Germinal center (tissue), 1 donor: ENCODE data around the gene BTBD7.

Experiments
- DNase-seq: peaks from one replicate; pipeline ENCODE4 v3.0.0; 2012; ENCODE audit warnings: mixed read lengths, low spot score

Gene BTBD7

DNA sequence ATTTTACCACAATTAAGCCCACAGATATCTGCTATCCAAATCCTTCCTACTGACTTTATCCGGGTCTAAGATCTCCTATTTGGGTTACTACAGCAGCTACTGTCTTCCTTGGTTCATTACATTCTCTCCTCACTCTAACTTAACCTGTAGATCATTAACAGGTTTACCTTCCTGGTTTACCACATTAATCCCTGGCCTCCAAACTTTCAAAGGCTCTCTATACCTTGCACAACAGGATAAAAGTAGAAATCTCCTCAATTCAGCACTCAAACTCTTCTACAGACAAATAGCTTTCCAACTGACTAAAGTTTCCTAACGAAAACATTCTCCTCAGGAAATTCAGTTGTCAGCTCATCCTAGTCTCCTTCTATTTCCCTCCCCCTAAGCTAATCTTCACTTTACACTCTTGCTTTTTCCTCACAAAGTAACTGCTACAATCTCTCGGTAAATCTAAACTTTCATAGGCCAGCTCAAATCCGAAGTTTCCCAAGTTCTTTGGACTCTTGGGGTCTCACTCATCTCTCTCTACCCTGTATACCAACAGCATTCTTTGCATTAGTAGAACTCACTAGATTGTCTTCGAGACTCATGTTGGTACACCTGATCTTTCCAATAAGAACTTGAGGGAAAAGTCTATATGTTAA, 2.7 kb downstream of the BTBD7 start:
- DNase-seq: no peak

DNA sequence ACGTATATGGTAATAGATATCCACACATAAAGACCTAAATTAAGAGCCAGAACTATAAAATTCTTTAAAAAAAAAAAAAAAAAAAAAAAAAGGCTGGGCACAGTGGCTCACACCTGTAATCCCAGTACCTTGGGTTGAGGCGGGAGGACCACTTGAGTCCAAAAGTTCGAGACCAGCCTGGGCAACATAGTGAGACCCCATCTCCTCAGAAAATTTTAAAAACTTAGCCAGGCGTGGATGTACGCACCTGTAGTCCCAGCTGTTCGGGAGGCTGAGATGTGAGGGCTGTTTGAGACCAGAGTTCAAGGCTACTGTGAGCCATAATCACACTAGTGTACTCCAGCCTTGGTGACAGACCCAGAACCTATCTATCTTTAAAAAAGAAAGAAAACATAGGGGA, 4.3 kb downstream of the BTBD7 start:
- no peak for DNase-seq

DNA sequence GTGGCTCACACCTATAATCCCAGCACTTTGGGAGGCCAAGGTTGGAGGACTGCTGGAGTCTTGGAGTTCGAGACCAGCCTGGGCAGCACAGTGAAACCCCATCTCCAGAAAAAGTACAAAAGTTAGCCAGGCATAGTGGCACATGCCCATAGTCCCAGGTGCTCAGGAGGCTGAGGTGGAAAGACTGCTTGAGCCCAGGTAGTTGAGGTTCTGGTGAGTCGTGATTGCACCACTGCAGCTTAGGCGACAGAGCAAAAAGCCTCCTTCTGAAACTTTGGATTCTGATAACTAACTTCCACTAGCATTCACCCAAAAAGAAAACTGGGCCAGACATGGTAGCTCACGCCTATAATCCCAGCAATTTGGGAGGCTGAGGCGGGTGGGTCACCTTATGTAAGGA, 6.6 kb downstream of the BTBD7 start:
- no peak for DNase-seq

DNA sequence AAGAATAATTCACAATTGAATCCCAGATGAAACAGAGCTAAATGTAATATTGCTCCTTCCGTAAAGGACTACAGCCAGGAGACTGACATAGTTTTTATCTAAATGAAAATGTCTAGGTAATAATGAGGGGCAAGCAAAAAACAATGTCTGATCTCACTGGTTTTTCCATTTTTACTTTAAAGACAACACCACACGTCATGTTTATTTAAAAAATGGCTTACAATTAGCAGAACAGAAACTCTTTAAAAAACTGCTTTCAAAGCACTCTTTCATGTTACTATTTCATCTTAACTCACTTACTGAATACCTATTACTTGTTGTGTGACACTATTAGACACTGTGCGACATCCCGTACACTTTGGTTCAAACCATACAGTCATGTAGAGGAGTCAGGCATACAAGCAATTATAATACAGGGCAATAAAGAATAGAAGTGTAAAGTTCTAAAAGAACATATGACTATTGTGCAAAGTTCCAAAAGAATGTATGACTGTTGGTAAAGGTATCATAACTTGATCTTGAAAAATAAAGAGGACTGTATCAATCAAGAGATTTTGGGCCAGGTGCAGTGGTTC, 9.1 kb downstream of the BTBD7 start:
- no peak for DNase-seq

DNA sequence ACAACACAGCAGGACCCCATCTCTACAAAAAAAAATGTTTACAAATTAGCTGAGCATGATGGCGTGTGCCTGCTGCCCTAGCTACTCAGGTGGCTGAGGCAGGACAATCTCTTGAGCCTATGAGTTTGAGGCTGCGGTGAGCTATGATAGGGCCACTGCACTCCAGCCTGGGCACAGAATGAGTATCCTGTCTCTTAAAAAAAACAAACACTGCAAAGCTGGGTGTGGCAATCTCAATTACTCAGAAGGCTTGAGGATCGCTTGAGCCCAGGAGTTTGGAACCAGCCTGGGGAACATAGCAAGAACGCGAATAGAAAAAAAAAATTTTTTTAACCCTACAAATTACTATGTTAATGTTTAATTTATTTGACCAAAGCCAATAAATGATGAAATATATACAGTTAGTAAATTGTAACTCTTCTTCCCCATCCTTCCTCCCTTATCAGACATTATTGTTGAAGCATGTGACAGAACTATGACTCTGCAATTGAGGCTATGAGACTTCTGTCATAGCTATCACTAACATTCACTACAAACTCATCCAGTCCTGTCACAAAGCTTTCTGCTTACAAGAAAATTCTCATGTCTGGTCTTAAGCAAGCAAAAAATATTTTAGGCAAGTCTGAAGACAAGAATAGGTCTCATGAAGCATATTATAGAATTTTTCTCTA, 9.8 kb downstream of the BTBD7 start:
- no peak for DNase-seq

DNA sequence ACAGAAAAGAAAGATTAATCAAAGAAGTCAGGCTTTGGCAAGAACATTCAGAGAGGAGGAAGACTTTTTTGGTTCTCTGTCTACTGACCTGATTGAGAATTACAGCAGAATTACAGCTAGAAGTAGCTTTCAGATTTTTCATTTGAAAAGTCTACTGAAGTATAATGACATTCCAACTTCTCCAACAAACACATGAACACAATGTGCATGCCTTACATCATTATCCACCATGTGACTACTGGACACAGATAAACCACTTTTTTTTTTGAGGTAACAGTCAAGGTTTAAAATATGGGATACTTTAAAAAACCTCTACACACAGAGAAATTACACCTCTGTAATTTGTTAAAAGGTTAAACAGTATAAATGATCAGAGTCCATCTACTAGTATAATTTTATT, 12.3 kb downstream of the BTBD7 start:
- DNase-seq: no peak

DNA sequence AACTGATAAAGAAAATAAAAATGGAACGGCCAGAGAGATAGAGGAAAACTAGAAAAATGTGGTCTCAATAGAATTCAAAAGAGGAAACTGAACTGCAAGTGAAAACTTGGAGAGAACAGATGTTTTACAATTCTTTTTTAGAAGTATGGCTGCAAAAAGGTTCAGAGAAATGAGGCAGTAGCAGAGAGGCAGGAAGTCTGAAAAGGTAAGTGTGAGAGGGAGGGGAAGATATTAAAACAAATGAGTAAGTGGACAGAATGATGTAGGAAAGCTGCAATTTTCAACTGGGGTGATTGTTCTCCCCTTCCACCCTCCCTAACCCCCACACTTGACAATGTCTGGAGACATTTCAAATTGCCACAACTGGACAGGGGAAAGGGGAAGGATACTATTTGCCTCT, 12.9 kb downstream of the BTBD7 start:
- no peak for DNase-seq

DNA sequence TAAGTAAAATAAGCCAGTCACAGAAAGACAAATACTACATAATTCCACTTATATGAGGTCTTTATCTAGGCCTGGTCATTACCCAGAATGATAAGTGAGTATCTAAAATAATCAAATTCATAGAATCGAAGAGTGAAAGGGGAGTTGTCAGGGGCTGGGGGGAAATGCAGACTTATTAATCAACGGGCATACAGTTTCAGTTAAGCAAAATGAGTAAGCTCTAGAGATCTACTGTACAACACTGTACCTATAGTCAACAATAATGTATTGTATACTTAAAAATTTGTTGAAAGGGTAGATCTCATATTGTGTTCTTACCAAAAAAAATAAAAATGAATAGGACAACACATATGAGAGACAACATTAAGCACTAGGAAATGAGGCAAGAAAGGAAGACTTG, 13.3 kb downstream of the BTBD7 start:
- DNase-seq: no peak

DNA sequence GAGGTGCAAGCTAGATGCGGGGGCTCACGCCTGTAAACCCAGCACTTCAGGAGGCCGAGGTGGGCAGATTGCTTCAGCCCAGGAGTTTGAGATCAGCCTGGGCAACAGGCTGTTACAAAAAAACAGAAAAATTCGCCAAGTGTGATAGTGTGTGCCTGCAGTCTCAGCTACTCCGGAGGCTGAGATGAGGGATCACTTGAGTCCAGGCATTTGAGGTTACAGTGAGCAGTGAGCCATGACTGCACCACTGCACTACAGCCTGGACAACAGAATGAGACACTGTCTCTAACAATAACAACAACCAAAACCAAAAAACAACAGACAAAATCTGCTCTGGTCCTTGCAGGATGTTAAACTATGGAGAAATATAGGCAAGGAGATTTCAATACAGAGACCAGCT, 13.9 kb downstream of the BTBD7 start:
- DNase-seq: no peak

DNA sequence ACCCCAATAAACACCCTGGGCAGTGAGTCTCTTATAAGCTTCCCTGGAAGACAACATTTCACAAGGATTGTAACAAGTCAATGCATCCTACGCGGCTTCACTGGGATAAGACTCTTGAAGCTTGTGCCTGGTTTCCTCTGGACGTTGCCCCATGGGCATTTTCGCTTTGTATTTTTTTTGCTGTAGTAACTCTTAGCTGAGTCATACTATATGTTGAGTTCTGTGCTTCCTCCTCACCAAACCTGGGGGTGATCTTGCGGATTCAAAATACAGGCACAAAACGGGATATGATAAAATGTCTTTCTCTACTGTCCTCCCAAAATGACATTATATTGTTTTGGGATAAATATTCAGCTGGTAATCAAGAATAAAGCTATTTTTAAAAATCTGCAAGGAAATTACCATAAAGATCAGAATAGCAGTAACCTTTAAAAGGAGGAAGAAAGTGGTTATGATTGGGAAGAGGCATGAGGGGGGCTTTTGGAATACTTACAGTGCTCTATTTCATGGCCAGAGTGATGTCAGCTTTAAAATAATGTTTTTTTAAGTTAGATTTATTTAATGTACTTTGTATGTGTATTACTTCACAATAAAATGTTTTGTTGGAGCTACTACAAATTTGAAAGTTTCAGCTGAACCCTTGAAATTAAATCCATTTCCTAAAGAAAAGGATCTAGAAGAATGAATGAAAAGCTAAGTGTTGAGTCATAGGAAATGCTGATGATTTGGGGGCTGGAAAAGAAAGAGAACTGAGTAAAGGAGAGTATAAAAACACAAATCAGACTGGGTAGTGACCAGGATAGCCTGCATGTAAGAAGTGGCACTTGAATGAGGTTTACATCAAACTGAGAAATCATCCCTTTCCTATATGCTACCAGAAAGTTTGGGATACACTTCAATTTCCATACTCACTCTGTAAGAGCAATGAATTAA, 14.7 kb downstream of the BTBD7 start:
- no peak for DNase-seq

DNA sequence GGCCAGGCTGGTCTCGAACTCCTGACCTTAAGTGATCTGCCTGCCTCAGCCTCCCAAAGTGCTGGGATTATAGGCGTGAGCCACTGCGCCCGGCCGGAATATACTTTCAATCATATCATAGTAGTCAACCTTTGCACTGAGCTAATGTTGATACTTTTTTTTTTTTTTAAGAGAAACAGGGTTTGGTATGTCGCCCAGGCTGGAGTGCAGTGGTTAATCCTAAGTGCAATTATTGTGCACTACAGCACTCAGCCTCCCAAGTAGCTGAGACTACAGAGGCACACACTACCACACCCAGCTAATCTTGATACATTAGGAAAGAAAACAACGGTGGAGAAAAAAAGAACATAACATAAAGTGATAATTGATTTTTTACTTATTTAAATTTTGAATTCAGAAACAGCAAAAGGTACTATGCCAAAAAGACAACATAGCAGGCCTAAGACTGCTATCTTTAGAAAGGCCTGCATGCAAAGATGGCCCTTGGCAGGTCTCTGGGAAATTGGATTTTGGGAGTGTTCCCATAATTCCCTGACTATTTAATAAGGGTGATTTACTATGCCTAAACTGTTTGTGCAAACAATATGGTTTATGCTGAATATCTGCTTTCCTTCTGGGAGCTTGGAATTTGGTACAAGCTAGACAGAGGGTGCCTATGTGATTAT, 15.5 kb downstream of the BTBD7 start:
- no peak for DNase-seq

DNA sequence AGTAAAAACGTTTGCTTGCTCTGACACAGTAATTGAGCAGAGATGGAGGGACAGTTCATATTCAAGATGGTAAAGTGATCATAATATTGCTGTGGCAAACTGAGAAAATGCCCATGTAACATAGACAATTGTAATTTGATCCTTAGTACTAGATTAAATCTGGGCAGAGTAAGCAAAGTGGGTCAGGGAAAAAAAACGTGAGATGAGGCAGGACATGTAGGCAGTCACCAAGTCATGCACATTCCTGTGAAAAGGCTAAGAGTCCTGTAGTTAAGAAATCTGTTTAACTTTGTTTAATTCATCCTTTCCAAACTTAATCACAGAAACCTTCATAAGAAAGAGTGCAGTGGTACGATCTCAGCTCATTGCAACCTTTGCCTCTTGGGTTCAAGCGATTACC, 16.1 kb downstream of the BTBD7 start:
- no peak for DNase-seq

DNA sequence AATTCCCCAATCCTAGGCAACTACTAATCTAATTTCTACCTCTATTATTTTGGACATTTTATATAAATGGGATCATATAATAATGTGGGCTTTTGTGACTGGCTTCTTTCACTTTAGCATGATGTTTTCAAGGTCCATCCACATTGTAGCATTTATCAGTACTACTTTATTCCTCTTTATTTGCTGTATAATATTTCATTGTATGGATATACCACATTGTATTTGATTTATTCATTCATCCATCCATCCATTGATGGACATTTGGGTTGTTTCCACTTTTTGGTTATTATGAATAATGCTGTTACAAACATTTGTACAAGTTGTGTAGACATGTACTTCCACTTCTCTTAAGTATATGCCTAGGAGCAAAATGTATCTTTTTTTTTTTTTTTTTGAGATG, 17.3 kb downstream of the BTBD7 start:
- DNase-seq: no peak

DNA sequence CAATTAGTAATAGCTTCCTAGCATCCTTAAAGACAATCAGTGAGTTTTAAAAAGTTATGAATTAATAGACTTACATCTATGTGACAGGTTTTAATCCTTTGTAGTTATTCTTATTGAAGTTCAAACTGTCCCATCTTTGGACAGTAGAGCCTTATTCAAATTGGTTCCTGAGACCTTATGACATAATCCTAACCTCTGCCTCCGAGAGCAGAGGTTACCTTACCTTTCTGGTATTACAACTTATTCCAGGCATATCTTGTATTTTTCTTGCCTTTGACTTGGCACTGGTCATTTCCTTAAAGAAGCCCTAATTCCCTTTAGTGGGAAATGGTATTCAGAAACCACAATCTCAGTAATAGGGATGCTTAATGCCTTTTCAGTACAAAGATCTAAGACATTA, 21.8 kb downstream of the BTBD7 start:
- no peak for DNase-seq

DNA sequence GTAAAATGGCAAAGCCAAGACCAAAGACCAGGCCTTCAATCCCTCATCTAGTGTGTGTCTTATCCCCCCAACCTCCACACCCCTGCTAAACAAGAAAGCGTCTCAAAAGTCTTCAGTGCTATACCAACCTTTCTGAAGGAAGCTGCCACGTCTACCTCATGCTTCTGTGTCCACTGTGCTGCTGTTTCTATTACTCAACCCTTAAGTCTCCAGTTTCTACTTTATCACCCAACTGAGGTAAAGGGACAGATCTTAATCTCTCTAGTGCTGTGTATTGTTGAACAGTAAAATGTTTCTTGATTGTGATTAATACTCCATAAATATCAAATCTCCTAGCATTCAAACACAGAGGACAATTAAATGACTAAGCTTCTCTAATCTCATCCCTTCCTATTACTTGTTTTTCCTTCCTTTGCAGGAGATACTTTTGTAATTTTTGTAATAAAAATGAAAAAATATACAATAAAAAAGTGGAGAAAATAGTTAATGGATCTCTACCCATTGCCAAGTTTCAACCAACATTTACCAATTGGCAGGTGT, 23.3 kb downstream of the BTBD7 start:
- DNase-seq: no peak

DNA sequence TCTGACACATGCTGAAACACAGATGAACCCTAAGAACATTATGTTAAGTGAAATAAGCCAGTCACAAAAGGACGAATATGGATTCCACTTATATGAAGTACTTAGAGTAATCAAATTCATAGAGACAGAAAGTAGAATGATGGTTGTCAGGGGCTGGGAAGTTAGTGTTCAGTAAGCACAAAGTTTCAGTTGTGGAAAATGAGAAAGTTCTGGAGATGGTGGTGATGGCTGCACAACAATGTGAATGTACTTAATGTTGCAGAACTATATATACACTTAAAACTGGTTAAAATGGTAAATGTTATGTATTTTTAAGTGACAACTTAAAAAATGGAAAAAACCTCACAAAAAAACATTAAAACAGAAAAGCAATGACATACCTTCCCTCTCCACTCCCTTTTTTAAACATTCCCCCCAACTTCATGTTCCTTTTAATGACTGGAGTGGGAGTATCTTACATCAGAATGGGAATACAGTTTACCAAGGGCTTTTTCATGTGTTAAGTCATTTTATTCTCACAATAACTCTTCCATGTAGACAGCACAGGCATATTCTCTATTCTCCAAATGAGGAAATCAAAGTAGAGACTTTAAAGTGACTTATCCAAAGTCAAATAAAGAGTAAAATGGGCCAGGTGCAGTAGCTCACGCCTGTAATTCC, 24.0 kb downstream of the BTBD7 start:
- DNase-seq: no peak

DNA sequence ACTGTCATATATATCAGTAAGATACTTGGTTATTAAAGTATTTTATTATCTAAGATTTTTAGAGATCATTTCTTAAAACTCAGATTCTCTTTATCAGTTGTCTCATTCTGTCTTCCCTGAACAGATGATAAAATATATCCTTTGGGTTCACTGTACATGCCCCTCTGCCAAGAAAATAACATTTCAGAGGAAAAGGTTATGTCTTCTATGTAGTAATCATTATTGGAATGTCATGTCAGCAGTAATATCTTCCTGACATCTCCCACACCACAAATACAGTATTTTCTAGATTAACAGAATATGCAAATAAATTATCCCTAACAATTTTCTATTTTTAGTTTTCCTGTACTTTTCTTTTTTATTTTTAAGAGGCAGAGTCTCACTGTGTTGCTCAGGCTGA, 26.0 kb downstream of the BTBD7 start:
- no peak for DNase-seq

DNA sequence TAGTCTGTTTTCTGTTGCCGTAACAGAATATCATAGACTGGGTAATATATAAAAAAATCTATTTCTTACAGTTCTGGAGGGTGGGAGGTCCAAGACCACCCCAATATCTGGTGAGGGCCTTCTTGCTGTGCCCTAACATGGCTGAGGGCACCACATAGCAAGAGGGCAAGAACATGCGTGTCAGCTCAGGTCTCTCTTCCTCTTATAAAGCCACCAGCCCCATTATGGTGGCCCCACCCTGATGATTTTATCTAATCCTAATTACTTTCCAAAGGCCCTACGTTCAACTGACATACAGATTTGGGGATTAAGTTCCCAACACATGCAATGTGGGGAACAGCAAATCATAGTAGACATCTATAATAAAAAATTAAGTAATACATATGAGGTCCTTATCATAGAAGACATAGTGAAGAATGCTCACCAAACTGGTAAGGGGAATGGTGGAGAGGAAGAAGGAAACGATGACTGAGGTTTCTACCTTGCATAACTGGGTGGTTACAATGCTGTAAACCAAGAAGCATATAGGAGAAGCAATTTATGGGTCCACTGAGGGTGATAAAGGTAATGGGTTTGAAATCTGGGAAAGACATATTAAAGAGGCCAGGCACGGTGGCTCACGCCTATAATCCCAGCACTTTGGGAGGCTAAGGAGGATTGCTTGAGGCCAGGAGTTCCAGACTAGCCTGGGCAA, 27.0 kb downstream of the BTBD7 start:
- DNase-seq: no peak

DNA sequence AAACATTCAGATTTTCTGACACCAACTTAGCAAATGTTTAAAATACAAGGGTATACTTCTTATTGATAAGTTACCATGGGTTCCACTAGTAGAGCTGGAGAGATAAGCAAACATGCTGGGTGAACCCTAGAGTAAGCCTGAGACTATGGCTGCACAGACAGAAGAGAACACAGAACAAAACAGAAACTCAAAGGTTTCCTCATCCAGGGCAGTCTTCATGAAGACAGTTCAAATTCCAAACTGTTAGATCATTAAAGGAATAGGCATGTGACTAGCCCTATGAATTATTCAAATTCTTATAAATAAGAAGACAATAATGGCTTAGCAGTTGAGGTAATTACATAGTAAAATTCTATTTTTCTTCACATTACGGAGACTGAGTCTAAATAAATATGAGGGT, 28.1 kb downstream of the BTBD7 start:
- no peak for DNase-seq

DNA sequence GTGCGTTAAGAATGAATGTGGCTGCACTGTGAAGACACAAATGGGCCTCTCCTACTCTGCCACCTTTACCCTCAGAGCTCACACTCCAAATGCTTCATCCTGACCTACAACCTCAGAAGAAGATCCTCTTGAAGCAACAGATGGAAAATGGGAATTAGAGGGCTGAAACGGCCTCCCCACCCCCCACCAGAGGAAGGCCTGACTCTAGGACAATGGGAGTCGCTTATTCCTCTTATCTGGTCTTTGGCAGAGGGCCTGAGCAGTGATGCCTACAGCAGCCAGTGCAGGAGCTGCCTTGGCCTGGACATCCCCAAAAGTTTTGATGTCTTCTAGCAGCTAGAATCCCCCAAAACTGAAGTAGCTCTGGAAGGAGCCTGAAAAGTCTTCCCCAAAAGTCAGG, 29.2 kb downstream of the BTBD7 start:
- no peak for DNase-seq
